ENCODE data around the gene ROBO1. TPM values are rescaled to one million over a fixed set of nuclear protein-coding genes. Genes with fewer than 3 reads are reported as not detected.

ROBO1 gene
- total RNA-seq, 1 donor from 2014 or later, result 7.1 TPM

GRCh38 chr3:79478620-79479019 is 289.2 kb downstream of the ROBO1 start:
- Histone ChIP-seq H3K4me1 (no peaks in the 10 kb centered on the region), H3K4me3 (no peak overlapping the region), H3K27me3 (ENCODE audit: low read depth) (no peaks in the 10 kb centered on the region), H3K36me3 (no peaks in the 10 kb centered on the region), H3K27ac (replicated peaks) (no peak overlapping the region), H3K9me3 (replicated peaks) (no peaks in the 10 kb centered on the region)
- no peak for DNase-seq
- no peak for TF ChIP-seq CTCF (IDR thresholded peaks at IDR 0.05; ENCODE audit: borderline replicate concordance)
- intact Hi-C loops (cut with micrococcal nuclease), result no loop called here

- no peak for TF ChIP-seq CTCF (IDR thresholded peaks at IDR 0.05; ENCODE audit: borderline replicate concordance)
- no peaks in the 10 kb centered on the region for H3K36me3 ChIP-seq
- H3K27me3 ChIP-seq (ENCODE audit: low read depth), result no peaks in the 10 kb centered on the region
- DNase-seq, result no peak
- intact Hi-C loops (cut with micrococcal nuclease), result no loop called here
- no peak overlapping the region for H3K4me3 ChIP-seq
- H3K27ac ChIP-seq (replicated peaks), result no peak overlapping the region
- no peaks in the 10 kb centered on the region for H3K9me3 ChIP-seq (replicated peaks)
- no peaks in the 10 kb centered on the region for H3K4me1 ChIP-seq
These were observed 290.6 kb downstream of the ROBO1 start for GRCh38 chr3:79477242-79477641.

- H3K36me3 ChIP-seq, result no peaks in the 10 kb centered on the region
- DNase-seq, result no peak
- no peaks in the 10 kb centered on the region for H3K27me3 ChIP-seq (ENCODE audit: low read depth)
- intact Hi-C loops (cut with micrococcal nuclease), result no loop called here
- H3K9me3 ChIP-seq (replicated peaks), result no peaks in the 10 kb centered on the region
- H3K27ac ChIP-seq (replicated peaks), result no peak overlapping the region
- H3K4me3 ChIP-seq, result no peak overlapping the region
- no peaks in the 10 kb centered on the region for H3K4me1 ChIP-seq
- TF ChIP-seq CTCF (IDR thresholded peaks at IDR 0.05; ENCODE audit: borderline replicate concordance), result no peak
These were observed 293.8 kb downstream of the ROBO1 start for GRCh38 chr3:79473993-79474392.

- no peak overlapping the region for H3K4me3 ChIP-seq
- no peak for DNase-seq
- no peaks in the 10 kb centered on the region for H3K9me3 ChIP-seq (replicated peaks)
- H3K36me3 ChIP-seq, result no peaks in the 10 kb centered on the region
- no peak for TF ChIP-seq CTCF (IDR thresholded peaks at IDR 0.05; ENCODE audit: borderline replicate concordance)
- no peaks in the 10 kb centered on the region for H3K4me1 ChIP-seq
- H3K27me3 ChIP-seq (ENCODE audit: low read depth), result no peaks in the 10 kb centered on the region
- no peak overlapping the region for H3K27ac ChIP-seq (replicated peaks)
- intact Hi-C loops (cut with micrococcal nuclease), result no loop called here
These were observed 300.1 kb downstream of the ROBO1 start for GRCh38 chr3:79467721-79468120.

GRCh38 chr3:79461129-79461792 is 306.5 kb downstream of the ROBO1 start:
- H3K27me3 ChIP-seq (ENCODE audit: low read depth), result no peaks in the 10 kb centered on the region
- no peak overlapping the region for H3K4me3 ChIP-seq
- H3K36me3 ChIP-seq, result no peaks in the 10 kb centered on the region
- H3K4me1 ChIP-seq, result no peaks in the 10 kb centered on the region
- intact Hi-C loops (cut with micrococcal nuclease), result no loop called here
- H3K9me3 ChIP-seq (replicated peaks), result no peaks in the 10 kb centered on the region
- DNase-seq, result no peak
- H3K27ac ChIP-seq (replicated peaks), result no peak overlapping the region
- TF ChIP-seq CTCF (IDR thresholded peaks at IDR 0.05; ENCODE audit: borderline replicate concordance), result no peak

Measured in left ventricle myocardium inferior (tissue), 1 donor.